Measurements from ENCODE around the gene SYNDIG1.

GRCh38 chr20:24419786-24420185 is 49.6 kb upstream of the SYNDIG1 start:
- TF ChIP-seq POLR2AphosphoS5 (IDR thresholded peaks at IDR 0.05; ENCODE audit: low read depth, low read length) = no peak
- no peak for TF ChIP-seq CTCF (IDR thresholded peaks at IDR 0.05)
- no peak for TF ChIP-seq REST (IDR thresholded peaks at IDR 0.05; ENCODE audit: insufficient read depth in 1 of 2, low read depth in 2 of 2, low read length in 1 of 2)
- TF ChIP-seq TCF7L2 (IDR thresholded peaks at IDR 0.05; ENCODE audit: low read depth, low read length) = no peak
- no peak for TF ChIP-seq SIN3A (IDR thresholded peaks at IDR 0.05; ENCODE audit: borderline replicate concordance, insufficient read depth, low read depth, low read length)

Data from Panc1 (cell line).